GM19043 (cell line): ENCODE results near the gene KLK10.

Source experiments
- ATAC-seq: cut with Tn5 transposase; IDR thresholded peaks from one replicate; pipeline ENCODE4 v1.9.1; 2021; ENCODE audit warnings: low read depth; ENCODE audit not compliant: unreplicated experiment

The KLK10 gene

GRCh38 chr19:51027126-51027806 is 7.8 kb upstream of the KLK10 start:
- no peak for ATAC-seq

DNA sequence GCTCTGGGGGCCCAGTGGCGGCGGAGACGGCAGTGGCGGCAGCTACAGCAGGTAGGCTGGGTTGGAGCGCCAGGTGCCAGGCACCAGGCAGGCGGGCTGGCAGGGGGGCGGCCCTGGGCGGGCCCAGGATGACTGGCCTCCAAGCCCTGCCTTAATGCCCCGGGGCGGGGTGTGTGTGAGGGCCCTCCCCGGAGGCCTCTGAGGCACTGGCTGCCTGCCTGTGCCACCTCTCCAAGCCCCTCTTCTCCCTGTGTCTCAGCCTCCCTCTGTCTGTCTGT is 7.0 kb upstream of the KLK10 start, which contains the start of gene KLK11:
Gene KLK11 (minus strand): TSS at position 63 of the 278 bp plus-strand sequence. CDS start 985 bp downstream, outside the sequence.
- no peak for ATAC-seq

DNA sequence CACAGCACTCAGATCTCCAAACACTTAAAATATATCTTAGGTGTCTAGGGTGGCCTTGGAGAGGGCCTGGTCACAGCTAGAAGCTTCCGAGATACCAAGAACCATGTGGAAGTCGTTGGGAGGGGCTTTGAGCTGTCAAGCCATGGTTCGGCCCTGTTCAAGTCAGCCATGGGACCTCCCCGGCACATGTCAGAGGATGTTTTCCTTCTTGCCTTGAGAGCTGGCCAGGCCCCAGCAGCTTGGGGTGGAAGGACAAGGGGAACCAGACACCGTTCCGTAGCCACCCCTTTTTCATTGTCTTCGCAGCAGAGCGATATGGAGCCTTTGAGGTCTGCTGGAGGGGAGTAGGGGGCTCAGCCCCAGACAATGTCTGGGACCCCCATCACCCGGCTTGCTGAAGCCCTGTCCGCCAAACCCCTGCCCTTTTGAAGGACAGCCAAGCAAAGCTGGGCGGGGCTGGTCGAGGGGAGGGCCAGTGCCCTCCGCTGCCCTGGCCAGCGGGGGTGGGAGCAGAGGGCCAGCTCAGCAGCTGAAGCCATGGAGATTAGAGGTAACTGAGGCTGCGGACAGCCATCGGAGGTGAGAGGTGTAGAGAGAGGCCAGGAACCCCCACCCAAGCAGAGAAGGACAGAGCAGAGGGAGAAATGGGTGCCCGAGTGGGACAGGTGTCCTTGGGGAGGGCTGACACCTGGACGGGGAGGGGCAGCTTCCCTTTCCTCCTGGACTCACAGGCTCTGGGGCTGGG is 6.5 kb upstream of the KLK10 start:
- ATAC-seq, result no peak

GRCh38 chr19:51025401-51025800 is 5.9 kb upstream of the KLK10 start:
- ATAC-seq, result no peak

DNA sequence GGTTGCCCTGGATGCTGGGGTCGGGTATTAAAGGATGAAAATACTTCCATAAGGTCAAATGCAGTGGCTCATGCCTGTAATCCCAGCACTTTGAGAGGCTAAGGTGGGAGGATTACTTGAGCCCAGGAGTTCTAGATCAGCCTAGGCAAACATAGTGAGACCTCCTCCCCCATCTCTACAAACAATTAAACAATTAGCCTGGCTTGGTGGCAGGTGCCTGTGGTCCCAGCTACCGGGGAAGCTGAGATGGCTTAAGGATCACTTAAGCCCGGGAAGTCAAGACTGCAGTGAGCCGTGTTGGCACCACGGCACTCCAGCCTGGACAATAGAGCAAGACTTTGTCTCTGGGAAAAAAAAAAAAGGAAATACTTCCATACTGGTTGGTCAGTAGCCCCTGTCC is 5.4 kb upstream of the KLK10 start:
- ATAC-seq, result no peak

GRCh38 chr19:51023946-51024345 is 4.4 kb upstream of the KLK10 start:
- no peak for ATAC-seq

DNA sequence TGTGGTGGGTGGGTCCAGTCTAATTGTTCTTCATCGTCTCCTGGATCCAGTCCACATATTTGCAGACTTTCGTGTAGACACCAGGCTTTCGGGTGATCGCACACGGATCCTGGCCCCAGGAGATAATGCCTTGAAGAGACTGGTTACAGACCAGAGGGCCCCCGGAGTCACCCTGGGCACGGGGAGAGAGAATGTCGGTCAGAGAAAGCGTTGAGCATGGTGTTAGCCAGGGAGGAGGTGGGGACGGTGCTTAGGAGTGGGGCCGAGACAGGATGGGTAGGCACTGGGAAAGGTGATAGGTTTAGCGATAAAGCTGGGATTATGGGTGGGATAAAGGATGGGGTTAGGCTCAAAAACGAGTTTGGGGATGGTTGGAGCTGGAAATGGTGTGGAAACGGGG is 3.0 kb upstream of the KLK10 start:
- ATAC-seq, result no peak

DNA sequence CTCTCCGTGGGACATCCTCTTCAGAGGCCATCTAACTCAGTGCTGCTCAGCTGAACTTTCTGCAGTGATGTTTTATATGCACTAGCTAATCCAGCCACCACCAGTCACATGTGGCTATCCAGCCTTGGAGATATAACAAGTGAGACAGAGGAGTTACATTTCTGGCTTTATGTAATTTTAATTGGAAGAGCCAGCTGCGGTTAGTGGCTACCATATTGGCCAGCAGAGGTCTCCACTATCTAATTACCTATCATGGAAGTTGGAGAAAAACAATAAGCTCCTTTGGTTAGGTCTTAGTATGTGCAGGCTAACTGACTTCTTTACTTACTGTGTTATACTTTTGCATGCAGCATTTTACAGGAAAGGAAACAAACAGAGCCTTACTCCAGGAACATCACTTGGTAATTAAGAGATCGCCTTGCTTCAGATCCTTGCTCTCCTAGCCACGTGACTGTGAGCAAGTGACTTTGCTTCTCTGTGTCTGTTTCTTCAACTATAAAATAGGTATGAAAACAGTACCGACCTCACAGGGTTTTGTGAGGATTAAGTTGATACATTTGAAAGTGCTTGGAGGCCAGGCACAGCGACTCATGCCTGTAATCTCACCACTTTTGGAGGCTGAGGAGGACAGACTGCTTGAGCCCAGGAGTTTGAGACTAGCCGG is 1.6 kb upstream of the KLK10 start:
- no peak for ATAC-seq

- ATAC-seq, result no peak
Observed at GRCh38 chr19:51018745-51019543, 565 bp downstream of the KLK10 start.

DNA sequence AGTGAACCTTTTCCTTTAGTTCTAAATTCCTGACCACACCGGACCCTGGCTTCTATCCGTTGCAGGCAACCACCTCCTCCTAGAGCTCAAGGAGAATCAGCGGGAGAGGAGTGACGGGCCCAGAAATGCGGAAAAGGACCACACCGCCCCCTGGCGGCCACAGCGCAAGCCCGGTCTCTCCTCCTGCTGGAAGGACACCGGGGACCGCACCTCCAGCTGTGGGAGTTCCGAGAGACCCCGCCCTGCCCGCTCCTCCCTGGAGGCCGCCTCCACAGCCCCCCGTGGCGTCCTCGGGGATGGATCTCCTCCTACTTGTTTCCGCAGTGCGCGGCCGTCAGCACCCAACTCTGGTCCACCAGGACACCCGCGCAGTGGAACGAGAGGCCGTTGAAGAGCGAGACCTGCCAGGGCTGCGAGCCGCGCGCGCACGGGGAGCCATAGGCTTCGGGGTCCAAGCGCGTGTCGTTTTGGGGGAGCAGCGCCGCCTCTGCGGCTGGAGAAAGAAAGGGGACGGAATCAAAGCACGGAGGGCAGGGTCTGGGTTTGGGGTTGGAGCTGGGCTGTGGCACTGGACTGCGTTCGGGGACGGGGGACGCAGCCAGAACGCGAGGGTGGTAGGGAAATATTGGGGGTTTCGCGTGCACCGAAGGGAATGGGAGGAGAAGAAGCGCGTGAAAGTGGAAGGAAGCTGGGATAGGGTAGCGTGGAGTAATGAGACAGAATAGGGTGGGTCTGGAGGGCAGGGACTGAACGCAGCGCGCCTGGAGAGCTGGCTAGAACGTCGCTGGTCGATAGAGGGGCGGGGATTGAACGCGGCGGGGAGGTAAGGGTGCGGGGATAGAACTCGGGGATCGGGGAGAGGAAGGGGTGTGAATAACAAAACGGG is 2.5 kb downstream of the KLK10 start:
- no peak for ATAC-seq

DNA sequence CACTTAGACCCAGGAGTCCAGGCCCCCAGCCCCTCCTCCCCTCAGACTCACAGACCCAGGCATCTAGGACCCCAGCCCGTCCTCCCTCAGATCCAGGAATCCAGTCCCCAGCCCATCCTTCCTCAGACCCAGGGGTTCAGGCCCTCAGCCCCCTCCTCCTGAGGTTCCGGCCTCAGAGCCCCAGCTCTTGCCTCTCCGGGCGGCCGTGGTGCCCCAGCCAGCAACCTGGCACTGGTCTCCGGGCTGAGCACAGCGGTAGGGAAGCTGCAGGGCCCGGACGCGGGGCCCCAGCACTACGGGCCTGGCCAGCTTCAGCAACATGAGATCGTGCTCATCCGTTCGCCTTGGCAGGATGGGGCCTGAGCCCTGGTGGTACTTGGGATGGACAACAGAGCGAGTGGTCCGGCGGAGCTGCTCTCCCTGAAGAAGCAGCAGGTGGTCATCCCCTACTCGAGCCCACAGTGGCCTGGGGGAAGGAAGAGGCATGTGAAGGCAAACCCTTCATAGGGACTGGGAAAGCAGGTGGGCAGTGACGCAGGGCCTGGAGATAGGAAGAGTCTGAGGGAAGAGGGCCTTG is 3.7 kb downstream of the KLK10 start:
- no peak for ATAC-seq

GRCh38 chr19:51014242-51014641 is 5.3 kb downstream of the KLK10 start:
- ATAC-seq, result no peak

GRCh38 chr19:51012661-51013190 is 6.8 kb downstream of the KLK10 start:
- no peak for ATAC-seq

GRCh38 chr19:51010066-51010795 is 9.3 kb downstream of the KLK10 start:
- ATAC-seq, result no peak

GRCh38 chr19:51009061-51009891 is 10.2 kb downstream of the KLK10 start:
- ATAC-seq, result no peak

- no peak for ATAC-seq
Observed at GRCh38 chr19:51007488-51007887, 12.0 kb downstream of the KLK10 start.

DNA sequence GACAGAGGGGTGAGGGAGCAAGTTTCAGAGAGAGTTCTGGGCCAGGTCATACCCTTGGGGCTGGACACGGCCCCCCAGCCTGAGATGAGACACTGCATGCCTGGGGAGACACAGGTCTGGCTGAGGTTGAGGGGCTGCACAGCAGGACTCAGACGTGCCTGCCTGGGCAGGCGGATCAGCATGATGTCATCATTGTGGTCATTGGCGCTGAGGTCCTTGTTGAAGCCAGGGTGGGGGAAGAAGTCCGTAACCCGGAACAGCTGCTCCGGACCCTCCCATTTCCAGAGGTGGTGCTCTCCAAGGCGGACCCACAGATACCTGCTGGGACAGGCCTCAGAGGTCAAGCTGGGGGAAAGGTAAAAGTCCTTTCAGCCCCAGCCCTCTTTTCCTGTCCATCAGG is 13.1 kb downstream of the KLK10 start:
- ATAC-seq, result no peak

DNA sequence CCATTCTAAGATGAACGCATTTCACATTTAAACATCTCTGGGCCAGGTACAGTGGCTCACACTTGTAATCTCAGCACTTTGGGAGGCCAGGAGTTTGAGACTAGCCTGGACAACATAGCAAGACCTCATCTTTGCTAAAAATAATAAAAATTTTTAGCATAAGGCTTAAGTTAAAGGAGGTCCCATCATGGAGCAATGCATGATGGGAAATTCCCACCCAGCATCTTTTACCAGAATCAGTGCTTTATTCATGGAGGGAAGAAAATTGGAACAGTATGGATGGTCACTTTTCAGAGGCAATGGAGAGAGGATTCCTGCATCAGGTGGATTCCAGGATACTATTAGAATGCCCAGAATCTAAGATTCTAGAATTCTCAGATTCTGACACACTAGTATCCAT is 14.3 kb downstream of the KLK10 start:
- ATAC-seq, result no peak
